GM12874 (cell line): ENCODE data around the gene HS6ST1.

Experiments
- TF ChIP-seq, protein P1 (sequence below): IDR thresholded peaks from 2 replicates; pipeline ENCODE4 v1.5.1; 2011; ENCODE audit warnings: low read depth, mild to moderate bottlenecking, control low read depth, low read length, moderate library complexity; ENCODE audit not compliant: insufficient read depth

HS6ST1 gene

GRCh38 chr2:128330583-128330982 is 11.9 kb upstream of the HS6ST1 start:
- TF ChIP-seq, protein P1, sequence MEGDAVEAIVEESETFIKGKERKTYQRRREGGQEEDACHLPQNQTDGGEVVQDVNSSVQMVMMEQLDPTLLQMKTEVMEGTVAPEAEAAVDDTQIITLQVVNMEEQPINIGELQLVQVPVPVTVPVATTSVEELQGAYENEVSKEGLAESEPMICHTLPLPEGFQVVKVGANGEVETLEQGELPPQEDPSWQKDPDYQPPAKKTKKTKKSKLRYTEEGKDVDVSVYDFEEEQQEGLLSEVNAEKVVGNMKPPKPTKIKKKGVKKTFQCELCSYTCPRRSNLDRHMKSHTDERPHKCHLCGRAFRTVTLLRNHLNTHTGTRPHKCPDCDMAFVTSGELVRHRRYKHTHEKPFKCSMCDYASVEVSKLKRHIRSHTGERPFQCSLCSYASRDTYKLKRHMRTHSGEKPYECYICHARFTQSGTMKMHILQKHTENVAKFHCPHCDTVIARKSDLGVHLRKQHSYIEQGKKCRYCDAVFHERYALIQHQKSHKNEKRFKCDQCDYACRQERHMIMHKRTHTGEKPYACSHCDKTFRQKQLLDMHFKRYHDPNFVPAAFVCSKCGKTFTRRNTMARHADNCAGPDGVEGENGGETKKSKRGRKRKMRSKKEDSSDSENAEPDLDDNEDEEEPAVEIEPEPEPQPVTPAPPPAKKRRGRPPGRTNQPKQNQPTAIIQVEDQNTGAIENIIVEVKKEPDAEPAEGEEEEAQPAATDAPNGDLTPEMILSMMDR, result no peak

- TF ChIP-seq, protein P1, result no peak
Observed at GRCh38 chr2:128329607-128330006, 10.9 kb upstream of the HS6ST1 start.

DNA sequence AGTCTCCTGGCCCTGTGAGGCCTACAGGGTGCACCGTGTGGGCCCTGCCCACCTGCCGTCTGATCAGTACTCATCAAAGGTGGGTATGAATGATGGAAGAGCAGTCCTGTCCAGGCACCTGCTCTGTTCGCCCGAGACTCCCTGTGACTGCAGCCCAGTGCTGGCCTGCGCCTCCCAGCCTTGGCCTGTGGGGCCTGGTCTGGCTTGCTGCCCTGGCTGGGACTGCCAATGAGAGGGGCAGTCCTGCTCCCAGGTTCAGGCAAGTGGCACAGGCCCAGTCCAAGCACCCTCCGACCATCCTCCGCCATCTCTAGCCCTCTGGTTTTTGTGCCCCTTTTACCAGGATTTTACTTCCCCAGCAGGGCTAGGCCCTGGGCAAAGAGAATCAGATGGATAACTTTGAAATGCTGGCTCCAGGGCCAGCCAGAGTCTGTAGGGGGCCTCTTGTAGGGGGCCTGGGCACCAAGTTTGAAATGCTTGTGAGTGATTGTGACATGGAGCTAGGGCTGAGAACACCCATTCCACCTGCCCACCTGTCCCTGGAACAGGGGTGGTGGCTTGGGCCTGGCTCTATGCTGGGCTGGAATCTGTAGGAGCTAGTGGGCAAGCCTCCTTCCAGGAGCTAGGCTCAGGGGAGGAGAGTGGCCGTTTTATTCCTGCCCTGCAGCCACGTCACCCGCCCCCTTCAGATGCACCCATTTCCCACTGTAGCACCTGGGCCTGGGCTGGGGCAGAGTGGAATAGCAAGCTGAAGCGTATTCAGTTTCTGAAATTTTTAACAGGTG is 8.7 kb upstream of the HS6ST1 start:
- TF ChIP-seq, protein P1, result no peak

DNA sequence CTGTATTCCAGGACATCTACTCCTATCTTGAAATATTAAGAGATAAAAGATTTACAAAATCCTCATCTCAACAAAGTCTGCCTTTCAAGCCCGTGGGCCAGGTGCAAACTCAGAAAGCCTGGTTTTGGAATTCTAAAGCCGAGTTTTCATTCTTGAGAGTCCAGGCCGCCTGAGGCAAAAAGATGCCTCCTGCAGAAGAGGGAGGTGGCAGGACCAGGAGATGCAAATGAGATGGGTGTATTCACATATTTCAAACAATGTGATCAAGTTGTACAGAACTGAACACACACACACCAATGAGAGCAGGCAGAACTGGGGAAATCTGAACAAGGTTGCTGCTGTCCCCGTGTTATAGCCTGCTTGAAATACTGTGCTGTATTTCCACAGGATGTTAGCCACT is 7.7 kb upstream of the HS6ST1 start:
- TF ChIP-seq, protein P1, result no peak

DNA sequence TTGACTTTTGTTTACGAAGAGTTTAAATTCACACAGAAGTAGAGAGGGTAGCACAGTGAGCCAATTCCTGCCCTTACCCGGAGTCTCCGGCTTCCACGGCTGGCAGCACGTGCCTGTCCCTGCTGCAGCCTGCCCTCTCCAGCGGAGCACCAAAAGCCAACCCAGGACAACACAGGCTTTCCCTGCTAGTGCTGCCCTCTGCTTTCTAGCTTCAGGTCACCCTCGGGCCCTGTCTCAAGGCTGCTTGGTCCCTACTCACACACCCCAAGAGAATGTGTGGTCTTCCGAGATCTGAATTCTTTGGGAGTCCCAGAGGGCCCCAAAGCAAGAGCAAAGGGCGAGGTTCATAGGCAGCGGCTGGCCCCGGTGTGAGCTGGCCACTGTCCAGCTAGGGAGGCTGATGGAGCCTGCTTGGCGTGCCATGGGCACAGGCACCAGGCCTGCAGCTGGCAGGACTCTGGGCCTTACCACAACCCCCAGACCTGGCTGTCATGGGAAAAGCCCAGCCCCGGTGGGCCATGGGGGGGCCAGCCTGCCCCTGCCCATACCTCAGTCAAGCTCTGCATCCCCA is 7.0 kb upstream of the HS6ST1 start:
- TF ChIP-seq, protein P1, result no peak

DNA sequence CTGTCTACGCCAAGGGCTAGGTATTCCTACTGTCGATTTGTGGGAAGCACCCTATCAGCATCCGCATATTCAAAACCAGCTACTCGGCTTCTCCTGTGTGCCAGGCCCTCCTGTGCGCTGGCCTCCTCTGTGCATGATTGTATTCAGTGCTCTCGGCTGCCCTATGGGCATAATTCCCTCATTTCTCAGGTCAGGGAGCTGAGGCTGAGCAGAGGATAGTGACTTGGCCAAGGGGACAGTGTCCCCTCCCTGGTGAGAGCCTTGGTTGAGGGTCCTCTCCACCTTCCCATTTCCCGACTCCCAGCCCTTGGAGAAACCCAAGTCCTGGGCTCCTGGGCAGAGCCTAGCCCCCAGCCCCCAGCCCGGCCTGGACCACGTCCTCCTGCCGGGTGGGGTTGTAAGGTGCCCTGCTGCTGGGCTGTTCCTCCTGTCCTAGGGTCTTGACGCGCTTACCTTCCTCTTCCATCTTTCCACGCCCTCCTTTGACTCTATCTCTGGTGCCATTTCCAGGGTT is 6.3 kb upstream of the HS6ST1 start:
- TF ChIP-seq, protein P1, result no peak

DNA sequence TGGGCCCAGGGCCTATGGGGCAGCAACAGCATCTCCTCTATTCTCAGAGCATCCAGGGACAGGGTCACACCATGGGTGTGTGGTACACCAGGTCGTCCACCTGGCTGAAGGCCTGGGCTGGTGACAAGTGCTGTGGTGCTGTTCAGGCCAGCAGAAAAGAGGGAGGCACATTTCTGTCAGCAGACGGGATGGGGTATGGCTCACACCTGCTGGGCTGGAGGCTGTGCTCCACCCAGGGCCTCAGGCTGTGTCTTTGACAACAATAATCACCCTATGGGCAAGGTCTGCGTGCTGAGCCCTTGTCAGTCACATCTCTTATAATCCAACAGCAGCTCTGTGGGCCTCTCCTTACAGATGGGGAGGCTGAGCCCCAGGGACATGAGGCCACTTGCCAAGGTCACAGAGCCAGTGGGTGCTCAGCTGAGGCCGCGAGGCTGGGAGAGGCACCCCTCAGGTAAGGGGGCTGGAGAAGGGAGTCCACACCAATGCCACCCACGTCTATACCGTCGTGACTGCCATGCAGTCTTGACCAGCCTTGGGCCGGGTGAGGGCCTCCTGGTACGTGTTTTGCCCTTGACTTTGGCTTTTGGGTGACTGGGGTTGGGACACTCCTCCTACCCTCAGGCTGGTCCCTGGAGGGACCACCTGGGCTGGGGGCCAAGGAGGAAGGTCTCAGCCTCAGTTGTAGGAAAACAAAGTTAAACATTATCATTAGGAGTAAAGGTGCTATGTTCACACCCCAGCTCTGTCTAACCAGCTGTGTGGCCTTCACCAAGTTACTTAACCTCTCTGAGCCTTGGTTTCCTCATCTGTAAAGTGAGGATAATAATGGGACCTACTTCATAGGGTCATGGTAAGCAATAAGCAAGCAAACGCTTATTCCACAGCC is 5.6 kb upstream of the HS6ST1 start:
- TF ChIP-seq, protein P1, result no peak
